GM21447 (cell line): ENCODE data around the gene FOXF1.

ENCODE experiments used
- ATAC-seq: cut with Tn5 transposase; IDR thresholded peaks from one replicate; pipeline ENCODE4 v1.9.1; 2021; ENCODE audit not compliant: unreplicated experiment

Gene FOXF1

DNA sequence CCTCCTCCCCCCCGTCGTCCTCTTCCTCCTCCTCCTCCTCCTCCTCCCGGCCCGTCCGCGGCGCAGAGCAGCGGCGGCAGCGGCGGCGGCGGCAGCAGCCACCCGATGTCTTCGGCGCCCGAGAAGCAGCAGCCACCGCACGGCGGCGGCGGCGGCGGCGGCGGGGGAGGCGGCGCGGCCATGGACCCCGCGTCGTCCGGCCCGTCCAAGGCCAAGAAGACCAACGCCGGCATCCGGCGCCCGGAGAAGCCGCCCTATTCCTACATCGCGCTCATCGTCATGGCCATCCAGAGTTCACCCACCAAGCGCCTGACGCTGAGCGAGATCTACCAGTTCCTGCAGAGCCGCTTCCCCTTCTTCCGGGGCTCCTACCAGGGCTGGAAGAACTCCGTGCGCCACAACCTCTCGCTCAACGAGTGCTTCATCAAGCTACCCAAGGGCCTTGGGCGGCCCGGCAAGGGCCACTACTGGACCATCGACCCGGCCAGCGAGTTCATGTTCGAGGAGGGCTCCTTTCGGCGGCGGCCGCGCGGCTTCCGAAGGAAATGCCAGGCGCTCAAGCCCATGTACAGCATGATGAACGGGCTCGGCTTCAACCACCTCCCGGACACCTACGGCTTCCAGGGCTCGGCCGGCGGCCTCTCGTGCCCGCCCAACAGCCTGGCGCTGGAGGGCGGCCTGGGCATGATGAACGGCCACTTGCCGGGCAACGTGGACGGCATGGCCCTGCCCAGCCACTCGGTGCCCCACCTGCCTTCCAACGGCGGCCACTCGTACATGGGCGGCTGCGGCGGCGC, at the start of gene FOXF1:
Gene FOXF1, plus strand, starts transcription at position 63 of the 797 bp plus-strand sequence. Its CDS starts 43 bp downstream, at position 106.
- ATAC-seq, result no peak

GRCh38 chr16:86461037-86461436, 49.3 kb upstream of the FOXF1 start:
- ATAC-seq, result no peak

DNA sequence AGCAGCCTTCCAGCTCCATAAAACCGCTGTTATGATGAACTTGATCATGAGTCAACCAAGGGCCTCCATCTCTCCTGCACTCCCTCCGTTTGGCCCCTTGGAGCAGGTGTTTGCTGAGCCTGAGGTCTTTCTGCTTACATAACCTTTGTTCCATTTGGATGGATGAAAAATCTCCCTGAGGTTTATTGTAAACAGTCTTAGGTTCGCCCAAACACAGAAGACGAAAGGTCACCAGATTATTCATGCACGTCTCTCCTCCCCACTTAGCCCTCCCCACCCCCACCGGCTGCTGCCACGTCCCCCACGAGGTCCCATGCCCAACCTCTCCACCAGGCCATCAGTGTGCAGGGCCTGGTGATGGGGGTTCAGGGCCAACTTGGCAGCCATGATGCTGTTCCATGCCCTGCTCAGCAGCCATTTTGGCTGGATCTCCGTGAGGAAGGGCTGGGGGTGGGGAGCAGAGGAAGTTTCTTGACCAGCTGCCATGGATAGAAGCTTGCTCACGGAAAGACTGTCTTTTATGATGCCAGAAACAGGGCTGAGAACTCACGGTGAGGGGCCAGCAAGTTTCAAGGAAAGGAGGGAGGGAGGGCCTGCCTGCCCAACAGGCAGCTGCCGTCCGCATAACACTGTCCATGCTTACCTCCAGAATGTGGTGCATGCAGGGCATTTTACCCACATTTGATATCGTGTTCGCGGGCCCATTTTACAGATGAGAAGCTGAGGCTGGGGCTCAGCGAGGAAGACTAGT, 47.8 kb upstream of the FOXF1 start:
- ATAC-seq, result no peak

GRCh38 chr16:86464044-86464443, 46.3 kb upstream of the FOXF1 start:
- no peak for ATAC-seq

DNA sequence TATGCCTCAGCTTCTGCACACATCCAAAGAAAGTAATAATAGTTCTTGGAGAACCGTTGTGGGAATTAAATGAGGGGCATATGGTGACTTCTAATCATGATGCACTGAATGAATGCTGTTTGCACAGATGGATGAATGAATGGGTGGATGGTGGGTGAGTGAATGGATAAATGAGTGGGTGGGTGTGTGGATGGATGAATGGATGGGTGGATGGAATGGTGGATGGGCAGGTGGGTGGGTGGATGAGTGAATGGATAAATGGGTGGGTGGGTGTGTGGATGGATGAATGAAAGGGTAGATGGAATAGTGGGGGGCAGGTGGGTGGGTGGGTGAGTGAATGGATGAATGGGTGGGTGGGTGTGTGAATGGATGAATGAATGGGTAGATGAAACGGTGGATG, 44.9 kb upstream of the FOXF1 start:
- no peak for ATAC-seq

- no peak for ATAC-seq
Observed at GRCh38 chr16:86466696-86467406, 43.5 kb upstream of the FOXF1 start.

- ATAC-seq, result no peak
Observed at GRCh38 chr16:86467490-86467889, 42.8 kb upstream of the FOXF1 start.

DNA sequence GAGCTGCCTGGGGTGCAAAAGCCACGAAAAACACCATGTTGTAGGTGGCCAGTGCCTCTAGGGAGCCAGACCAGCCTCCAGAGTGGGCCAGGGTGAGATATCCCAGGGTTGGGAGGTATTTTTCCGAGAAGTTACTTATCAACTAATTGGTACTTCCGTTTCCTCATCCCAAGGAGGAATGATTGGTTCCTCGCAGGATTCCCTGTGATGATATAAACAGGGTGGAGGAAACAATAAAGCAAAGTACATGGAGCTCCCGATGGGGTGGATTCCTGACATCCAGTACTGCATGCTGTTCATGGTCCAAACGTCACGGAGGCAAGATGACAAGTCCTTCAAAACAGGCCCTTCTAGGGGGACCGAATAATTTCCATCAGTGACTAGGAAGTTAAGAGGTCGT, 39.4 kb upstream of the FOXF1 start:
- no peak for ATAC-seq

GRCh38 chr16:86471896-86472295, 38.4 kb upstream of the FOXF1 start:
- ATAC-seq, result no peak

GRCh38 chr16:86472366-86472765, 38.0 kb upstream of the FOXF1 start:
- no peak for ATAC-seq

DNA sequence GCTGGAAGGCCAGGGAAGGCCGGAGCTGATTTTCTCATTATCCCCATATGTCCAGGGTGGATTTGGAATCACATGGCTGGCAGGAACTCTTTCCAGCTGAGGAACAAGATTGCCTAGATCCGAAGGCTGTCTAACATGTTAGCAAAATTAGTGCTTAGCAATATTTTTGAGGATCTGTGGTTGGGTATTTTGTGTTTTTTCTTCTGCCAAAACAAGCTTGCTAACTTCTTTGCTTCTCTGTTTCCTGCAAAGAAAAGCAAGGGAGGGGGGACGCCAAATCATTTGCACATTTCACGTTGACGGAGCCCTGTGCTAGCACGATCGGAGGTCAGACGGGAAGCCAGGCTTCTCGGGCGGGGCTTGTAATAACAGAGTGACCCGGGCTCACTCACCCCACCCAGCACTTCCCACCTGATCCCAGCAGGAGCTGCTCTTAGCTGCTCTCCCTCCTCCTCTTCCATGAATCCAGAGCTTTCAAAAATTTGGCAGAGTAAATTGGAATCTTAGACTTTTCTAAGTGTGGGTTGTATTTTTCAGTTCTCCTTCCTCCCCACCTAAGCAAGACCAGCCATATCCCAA, 33.3 kb upstream of the FOXF1 start:
- ATAC-seq, result no peak

DNA sequence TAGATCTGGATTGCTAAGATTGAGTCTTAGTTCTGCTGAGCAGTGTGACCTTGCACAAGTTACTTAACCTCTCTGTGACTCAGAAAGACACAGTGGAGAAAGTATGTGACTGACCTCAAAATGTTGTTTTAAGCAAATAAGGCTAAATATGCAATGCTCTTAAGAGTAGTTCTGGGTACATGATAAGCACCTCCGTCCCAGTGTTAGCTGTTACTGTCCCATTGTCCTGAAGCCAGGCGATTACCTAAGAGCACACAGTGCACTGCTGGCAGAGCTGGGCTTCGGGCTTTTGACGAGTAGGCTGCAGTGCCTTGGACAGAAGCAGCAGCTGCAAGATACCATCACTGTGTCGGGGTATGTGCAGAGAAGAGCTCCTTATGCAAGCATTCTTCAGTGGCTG, 32.7 kb upstream of the FOXF1 start:
- ATAC-seq, result no peak

- ATAC-seq, result no peak
Observed at GRCh38 chr16:86478779-86479178, 31.5 kb upstream of the FOXF1 start.

DNA sequence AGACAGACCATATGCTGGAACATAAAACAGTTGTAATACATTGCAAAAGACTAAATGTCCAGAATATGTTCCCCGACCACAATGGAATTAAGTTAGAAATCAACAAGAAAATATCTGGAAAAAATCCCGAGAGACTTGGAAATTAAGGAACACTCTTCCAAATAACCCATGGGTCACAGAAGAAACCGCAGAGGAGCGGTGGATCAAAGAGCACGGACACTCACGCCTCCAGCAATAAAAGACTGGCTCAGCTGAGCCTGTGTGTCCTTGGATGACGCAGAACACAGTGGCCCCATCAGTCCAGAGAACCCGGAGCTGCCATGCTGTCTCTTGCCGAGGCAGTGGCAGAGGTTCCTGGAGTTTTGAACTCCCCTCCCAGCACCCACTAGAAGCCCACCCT, 30.9 kb upstream of the FOXF1 start:
- ATAC-seq, result no peak

- no peak for ATAC-seq
Observed at GRCh38 chr16:86480444-86480843, 29.9 kb upstream of the FOXF1 start.

DNA sequence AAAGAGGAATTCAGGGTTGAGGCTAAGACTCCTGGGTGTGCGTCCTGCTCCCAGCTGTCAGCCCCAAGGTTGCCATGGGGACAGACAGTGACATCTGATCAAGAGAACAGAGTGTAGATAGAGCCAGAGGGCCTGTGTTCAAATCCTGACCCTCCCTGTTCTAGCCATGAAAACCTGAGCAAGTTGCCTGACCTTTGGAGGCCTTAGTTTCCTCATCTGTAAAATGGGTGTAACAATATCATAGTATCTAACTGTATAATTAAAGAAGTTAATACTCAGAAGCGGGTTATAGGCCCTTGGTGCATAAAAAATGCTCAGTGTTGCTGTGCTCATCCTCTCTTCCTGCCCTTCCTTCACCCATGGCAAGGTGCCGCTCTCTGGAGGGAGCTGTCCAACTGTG, 28.7 kb upstream of the FOXF1 start:
- no peak for ATAC-seq

DNA sequence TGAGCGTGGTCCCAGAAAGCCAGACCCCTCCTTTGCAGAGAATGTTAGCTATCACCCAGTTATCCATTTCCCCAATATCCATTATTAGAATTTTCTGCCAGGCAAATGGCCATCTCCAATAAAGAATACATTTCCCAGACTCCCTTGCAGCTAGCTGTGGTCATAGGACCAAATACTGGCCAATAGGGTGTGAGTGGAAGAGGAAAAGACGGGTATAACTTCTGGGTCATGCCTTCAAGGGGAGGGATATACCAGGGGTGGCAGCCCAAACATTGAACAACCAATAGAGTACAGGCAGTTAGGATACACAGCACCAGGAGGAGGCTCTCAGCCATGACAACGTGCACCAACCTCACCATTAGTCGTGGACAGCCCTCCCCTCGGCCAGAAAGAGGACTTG, 26.1 kb upstream of the FOXF1 start:
- no peak for ATAC-seq

DNA sequence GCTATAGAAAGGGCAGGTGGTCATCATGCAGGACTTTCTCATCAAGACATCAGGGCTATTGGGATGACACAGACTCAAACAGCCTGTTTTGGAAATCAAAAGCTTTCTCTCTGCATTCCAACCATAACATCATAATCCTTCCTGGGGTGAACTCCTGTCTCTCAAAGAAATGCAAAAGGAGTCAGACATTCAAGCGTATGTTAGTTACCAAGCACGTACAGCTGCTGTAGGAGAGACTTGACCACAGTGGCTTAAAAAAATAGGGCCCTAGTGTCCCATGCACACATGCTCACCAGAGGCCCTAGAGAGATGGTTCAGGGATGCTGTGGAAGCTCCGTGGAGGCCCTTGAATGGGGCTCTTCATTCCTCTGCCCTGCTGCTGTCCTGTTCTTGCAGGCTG, 24.6 kb upstream of the FOXF1 start:
- no peak for ATAC-seq

DNA sequence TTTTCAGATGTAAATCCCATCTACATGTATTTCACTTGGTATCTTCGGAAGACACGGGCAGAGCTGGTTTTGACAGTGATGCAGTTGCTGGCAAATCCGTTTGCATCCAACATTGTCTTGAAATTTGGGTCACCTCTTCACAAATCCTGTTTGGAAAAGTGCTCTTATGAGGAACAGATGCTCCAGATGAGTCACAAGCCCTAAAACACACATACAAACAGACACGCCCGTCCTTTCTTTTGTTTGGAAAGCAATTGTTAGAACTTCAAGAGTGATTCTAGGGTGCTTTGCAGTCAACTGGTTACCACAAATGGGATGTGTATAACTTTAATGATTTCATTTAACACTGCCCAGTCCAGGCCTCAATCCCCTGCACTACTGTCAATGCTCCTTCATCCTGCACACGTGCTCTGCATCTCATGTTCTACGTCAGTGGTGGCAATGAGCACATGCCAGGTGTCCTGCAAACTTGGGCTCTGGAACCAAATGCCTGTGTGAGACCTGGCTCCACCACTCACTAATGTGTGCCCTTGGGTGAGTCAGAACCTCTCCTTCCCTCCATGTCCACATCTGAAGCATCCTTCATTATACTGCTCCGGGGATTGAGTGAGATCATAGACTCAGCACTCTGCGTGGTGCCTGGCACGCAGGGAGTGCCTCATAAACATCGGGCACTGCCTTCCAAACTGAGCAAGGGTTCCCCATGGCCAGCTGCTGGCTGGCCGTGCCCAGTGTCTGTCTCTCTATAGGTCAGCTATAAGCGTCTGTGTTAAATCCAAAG, 19.3 kb upstream of the FOXF1 start:
- no peak for ATAC-seq

- no peak for ATAC-seq
Observed at GRCh38 chr16:86491640-86492023, 18.7 kb upstream of the FOXF1 start.
